Stimulated activated CD4-positive, alpha-beta T cell treated with anti-CD3 and anti-CD28 coated beads, Interleukin-4, amount 100 ng/mL, for 1 hour (primary cell): ENCODE data around the gene QKI.

Source experiments
- DNase-seq: peaks from one replicate; pipeline ENCODE4 v3.0.0-alpha.2; 2020

The QKI gene

DNA sequence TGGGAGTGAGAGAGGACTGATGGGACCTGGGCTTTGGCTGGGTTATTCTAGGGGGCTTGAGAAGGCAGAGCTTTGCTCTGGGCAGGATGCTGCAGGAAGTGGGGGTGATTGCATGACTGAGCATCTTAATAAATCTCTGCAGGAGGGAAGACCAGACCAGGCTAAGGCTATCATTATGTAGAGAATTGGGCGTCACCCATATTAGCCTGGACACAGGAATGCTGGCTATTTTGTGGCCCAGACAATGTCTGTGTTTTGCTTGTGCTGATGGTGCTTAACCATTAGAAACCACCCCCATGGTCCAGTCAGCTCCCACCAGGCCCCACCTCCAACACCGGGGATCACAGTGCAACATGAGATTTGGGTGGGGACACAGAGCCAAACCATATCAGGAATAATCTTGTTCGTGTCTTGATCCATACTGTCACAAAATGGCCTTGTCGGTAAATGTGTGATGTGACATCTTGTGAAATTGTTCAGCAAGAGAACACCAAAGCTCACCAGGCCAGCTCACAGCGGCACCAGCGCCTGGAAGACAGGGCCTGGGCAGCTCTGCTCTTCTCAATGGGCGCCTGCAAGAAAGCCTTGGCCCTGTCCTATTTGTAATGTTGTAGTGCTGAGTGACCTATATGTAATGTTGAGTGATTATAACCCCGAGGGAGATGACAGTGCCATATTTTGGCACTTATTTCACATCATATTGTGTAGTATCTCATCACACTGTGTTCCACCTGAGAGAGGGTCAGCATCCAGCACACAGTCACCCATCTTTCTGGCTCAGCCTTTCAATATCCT, 211.8 kb downstream of the QKI start:
- DNase-seq, result no peak

DNA sequence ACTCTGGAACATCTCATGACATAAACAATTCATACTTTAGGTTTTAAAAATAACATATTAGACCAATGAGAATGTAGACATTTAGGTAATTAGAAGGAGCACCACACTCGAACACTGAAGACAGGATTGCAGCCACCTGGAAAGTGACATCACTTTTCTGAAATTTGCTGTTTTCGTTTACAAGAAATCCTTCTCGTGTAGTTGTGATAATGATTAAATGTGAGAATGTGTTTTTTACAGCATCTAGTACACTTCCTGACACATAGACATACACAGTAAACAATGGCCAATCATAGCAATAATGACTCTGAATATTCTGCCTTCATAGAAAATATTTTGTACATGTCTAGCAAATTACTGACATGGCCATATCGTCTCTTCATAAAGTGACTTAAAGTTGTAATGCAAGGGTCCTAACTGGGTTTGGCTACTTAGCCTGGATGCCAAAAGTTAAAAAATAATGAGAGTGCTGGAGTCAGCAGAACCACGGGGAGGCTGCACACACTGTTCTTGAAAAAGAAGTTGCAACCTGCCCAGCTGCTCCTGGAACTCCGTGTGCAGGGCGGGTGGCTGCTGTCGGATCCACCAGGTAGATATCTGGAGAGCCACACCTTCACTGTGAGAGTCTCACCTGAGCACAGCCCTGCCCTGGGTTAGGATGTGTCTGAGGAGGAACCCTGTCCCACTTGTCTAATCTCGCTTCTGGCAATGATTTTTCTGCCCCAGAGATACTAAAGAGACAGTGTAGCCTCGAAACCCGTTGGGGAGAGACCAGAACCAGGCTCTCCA, 212.9 kb downstream of the QKI start:
- DNase-seq, result no peak
